ENCODE results near the gene TMED9. TPM values are rescaled to one million over a fixed set of nuclear protein-coding genes. Genes with fewer than 3 reads are reported as not detected.

Gene TMED9
- total and polyA plus RNA-seq, 2 of the 4 experiments (the other 2 are of a cell fraction), result 123 to 357 TPM

GRCh38 chr5:177555665-177556064 lies 36.3 kb upstream of the TMED9 start:
- Histone ChIP-seq H3K23ac (ENCODE audit: low read depth, low read length) (no peak overlapping the region), H3K9ac (ENCODE audit: low read depth, low read length) (no peak overlapping the region), H2AK9ac (replicated peaks; ENCODE audit: low read depth, low read length, poor library complexity) (no peak overlapping the region), H2AFZ (replicated peaks; ENCODE audit: low read length, poor library complexity) (no peak overlapping the region), H4K5ac (ENCODE audit: low read depth, low read length) (no peak overlapping the region), H4K20me1 (ENCODE audit: insufficient read depth, low read length) (peaks cover 30% of the 10 kb centered on the region), H3K4ac (ENCODE audit: low read depth, low read length) (no peak overlapping the region; the same call in 1 of the 2 replicates), H2BK120ac (ENCODE audit: low read depth, low read length) (no peak overlapping the region), H3K4me2 (ENCODE audit: low read depth, low read length) (no peak overlapping the region), H3K56ac (ENCODE audit: extremely low read depth, insufficient read depth, low read length) (no peak overlapping the region), H4K91ac (ENCODE audit: insufficient read depth, low read depth, low read length) (no peak overlapping the region), H3K27me3 (ENCODE audit: control insufficient read depth, insufficient read depth, low read length) (no peaks in the 10 kb centered on the region), H3K36me3 (ENCODE audit: control insufficient read depth, insufficient read depth, low read length) (peaks cover 4% of the 10 kb centered on the region; the same call in 1 of the 2 replicates), H3K4me1 (ENCODE audit: control insufficient read depth, insufficient read depth, low read length) (peaks cover 14% of the 10 kb centered on the region), H3K9me1 (ENCODE audit: insufficient read depth, low read length) (peaks cover 16% of the 10 kb centered on the region), H3K18ac (ENCODE audit: low read depth, low read length) (no peak overlapping the region), H3K79me1 (ENCODE audit: low read depth in 1 of 2, low read length in 2 of 2) (peaks cover 3 to 34% of the 10 kb centered on the region in 2 experiments; a peak in 2 of 4 replicates), H2BK15ac (ENCODE audit: low read depth, low read length) (no peak overlapping the region), H4K8ac (ENCODE audit: low read depth in 2 of 2, low read length in 2 of 2) (no peak overlapping the region; a peak in 1 of 4 replicates), H3K27ac (ENCODE audit: insufficient read depth, low read length) (no peak overlapping the region), H2BK20ac (ENCODE audit: low read depth, low read length) (no peak overlapping the region), H2BK5ac (ENCODE audit: low read depth, low read length, poor library complexity, severe bottlenecking) (no peak overlapping the region), H3K9me3 (ENCODE audit: control insufficient read depth, insufficient read depth, low read length) (no peaks in the 10 kb centered on the region), H2AK5ac (ENCODE audit: low read depth, low read length) (no peak overlapping the region), H3K4me3 (ENCODE audit: insufficient read depth, low read depth, low read length) (no peak overlapping the region), H3K14ac (replicated peaks; ENCODE audit: low read depth, low read length) (no peak overlapping the region)
- dilution Hi-C loops (cut with HindIII; ENCODE audit: low sequenced_read_pairs, unreplicated experiment), result no loop called here
- intact Hi-C loops (cut with micrococcal nuclease), result no loop called here
- in situ Hi-C loops (cut with MboI; ENCODE audit: low sequenced_read_pairs), result no loop called here
- CTCF ChIA-PET, result interaction anchor here (1.0 kb wide), 1 partner anchor 11 kb away, joined by 3 read pairs; no protein-coding TSS in a partner anchor
- DNase-seq (no peak), ATAC-seq (ENCODE audit: low read depth) (no peak)
- TF ChIP-seq RCOR1 (IDR thresholded peaks at IDR 0.05; ENCODE audit: insufficient replicate concordance, low read length), result no peak
- no peak for TF ChIP-seq RFX5 (IDR thresholded peaks at IDR 0.05; ENCODE audit: low read depth, low read length)
- no peak for TF ChIP-seq MAFK (IDR thresholded peaks at IDR 0.05; ENCODE audit: low read depth, low read length)
- TF ChIP-seq, protein P1, sequence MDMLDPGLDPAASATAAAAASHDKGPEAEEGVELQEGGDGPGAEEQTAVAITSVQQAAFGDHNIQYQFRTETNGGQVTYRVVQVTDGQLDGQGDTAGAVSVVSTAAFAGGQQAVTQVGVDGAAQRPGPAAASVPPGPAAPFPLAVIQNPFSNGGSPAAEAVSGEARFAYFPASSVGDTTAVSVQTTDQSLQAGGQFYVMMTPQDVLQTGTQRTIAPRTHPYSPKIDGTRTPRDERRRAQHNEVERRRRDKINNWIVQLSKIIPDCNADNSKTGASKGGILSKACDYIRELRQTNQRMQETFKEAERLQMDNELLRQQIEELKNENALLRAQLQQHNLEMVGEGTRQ (IDR thresholded peaks at IDR 0.05; ENCODE audit: low read depth, low read length), result no peak
- no peak for TF ChIP-seq NFE2L2 (IDR thresholded peaks at IDR 0.05; ENCODE audit: low read depth, low read length)
- no peak for TF ChIP-seq CHD1 (IDR thresholded peaks at IDR 0.05; ENCODE audit: low read depth, low read length)
- no peak for TF ChIP-seq CTCF (conservative IDR thresholded peaks at IDR 0.05; ENCODE audit: low read depth, low read length)
- TF ChIP-seq SMC3 (IDR thresholded peaks at IDR 0.05; ENCODE audit: low read depth, low read length), result no peak
- TF ChIP-seq MXI1 (IDR thresholded peaks at IDR 0.05; ENCODE audit: borderline replicate concordance, low read depth, low read length), result no peak
- TF ChIP-seq ELK1 (IDR thresholded peaks at IDR 0.05; ENCODE audit: borderline replicate concordance, low read depth, low read length), result no peak
- no peak for TF ChIP-seq MAZ (IDR thresholded peaks at IDR 0.05; ENCODE audit: borderline replicate concordance, low read depth, low read length)
- TF ChIP-seq FOS (IDR thresholded peaks at IDR 0.05; ENCODE audit: low read depth, low read length), result no peak
- TF ChIP-seq RAD21 (IDR thresholded peaks at IDR 0.05; ENCODE audit: low read length), result no peak
- no CpG with 5 or more reads among the region's 5 CpGs for WGBS, 2 experiments (ENCODE audit: extremely low coverage in 2 of 2, insufficient read length in 1 of 2)
- no TSS peak for BruUV-seq (replicated peaks)
- POLR2A ChIA-PET (ENCODE audit: unreplicated experiment), result no interaction called here
